Endothelial cell of umbilical vein (primary cell): ENCODE results near the gene TUT7. TPM values are rescaled to one million over a fixed set of nuclear protein-coding genes. Genes with fewer than 3 reads are reported as not detected.

Experiments
- Bru-seq: library from RNA; stranded (reverse); fragments of 400-500 nt; gene quantifications from one replicate; lab custom pipeline; 2021; lab: Mats Ljungman, UMichigan
- BruChase-seq, 2 experiments: library from RNA; stranded (reverse); fragments of 400-500 nt; gene quantifications; one replicate each; lab custom pipeline; 2021; lab: Mats Ljungman, UMichigan
- BruUV-seq: library from RNA; stranded (reverse); fragments of 400-500 nt; replicated peaks from 2 replicates; lab custom pipeline; 2021; lab: Mats Ljungman, UMichigan
- CTCF ChIA-PET: fragments of 300-600, 350-600 bp; sonication (Branson Sonifier 250); formaldehyde crosslinking; loops from one replicate; lab custom pipeline; 2021; ENCODE audit warnings: antibody characterized with exemption, inconsistent platforms; lab: Charles Lee
- POLR2A ChIA-PET: fragments of 300-600, 350-600 bp; sonication (Branson Sonifier 250); formaldehyde crosslinking; loops from one replicate; lab custom pipeline; 2021; ENCODE audit warnings: antibody characterized with exemption, inconsistent platforms; lab: Charles Lee
- DNase-seq: peaks from one replicate; pipeline ENCODE4 v3.0.0-alpha.2; 2011; ENCODE audit warnings: low read depth, low spot score
- FAIRE-seq: peaks from 2 replicates; lab custom pipeline; 2011; peaks lifted over from hg19 to GRCh38; lab: Jason Lieb, UNC
- H2AFZ ChIP-seq: 2 replicates; pipeline ENCODE4 v1.6.0; 2012; ENCODE audit warnings: low read depth, low read length, control low read depth, inconsistent platforms
- H3K27ac ChIP-seq: 2 replicates; pipeline ENCODE4 v1.5.1; 2011; ENCODE audit warnings: low read depth, mild to moderate bottlenecking, control low read depth, low read length, moderate library complexity; ENCODE audit not compliant: insufficient read depth
- H3K27me3 ChIP-seq, 2 experiments: 2 replicates each; pipeline versions ENCODE4 v1.6.0 to v1.6.1; 2011; ENCODE audit warnings: low read length in 2 of 2, mixed read lengths in 1 of 2; ENCODE audit not compliant: control insufficient read depth in 2 of 2, insufficient read depth in 2 of 2
- H3K36me3 ChIP-seq, 2 experiments: 2 replicates in 1 of 2; 3 replicates in 1 of 2; pipeline ENCODE4 v1.5.1; 2011; ENCODE audit warnings: low read length in 2 of 2, mild to moderate bottlenecking in 1 of 2, moderate library complexity in 1 of 2; ENCODE audit not compliant: control insufficient read depth in 2 of 2, insufficient read depth in 2 of 2; ENCODE audit errors: extremely low read depth in 1 of 2
- H3K4me1 ChIP-seq: 3 replicates; pipeline ENCODE4 v1.5.1; 2011; ENCODE audit warnings: mild to moderate bottlenecking, low read length; ENCODE audit not compliant: control insufficient read depth, insufficient read depth; ENCODE audit errors: extremely low read depth
- H3K4me2 ChIP-seq: 2 replicates; pipeline ENCODE4 v1.6.1; 2011; ENCODE audit warnings: low read length, control low read depth, mixed read lengths; ENCODE audit not compliant: insufficient read depth
- H3K4me3 ChIP-seq, 3 experiments: fragments of 200-600 bp in 1 of 3; sonication (generic), shearing (Covaris generic) in 1 of 3; replicated peaks in 1 of 3; 2 replicates each; pipeline ENCODE4 v1.5.1; 2011 to 2016; ENCODE audit warnings: control low read depth in 3 of 3, low read length in 3 of 3, mild to moderate bottlenecking in 2 of 3, inconsistent platforms in 1 of 3, low read depth in 1 of 3, moderate library complexity in 1 of 3; ENCODE audit not compliant: insufficient read depth in 1 of 3
- H3K79me2 ChIP-seq: 2 replicates; pipeline ENCODE4 v1.6.0; 2012; ENCODE audit warnings: low read length, inconsistent platforms; ENCODE audit not compliant: control insufficient read depth, insufficient read depth
- H3K9ac ChIP-seq: replicated peaks from 2 replicates; pipeline ENCODE3; 2011; ENCODE audit warnings: low read length, control low read depth; ENCODE audit not compliant: insufficient read depth; ENCODE audit errors: extremely low read depth
- H3K9me1 ChIP-seq: replicated peaks from 3 replicates; pipeline ENCODE4 v1.6.0; 2011; ENCODE audit warnings: mild to moderate bottlenecking, low read length; ENCODE audit not compliant: control insufficient read depth, insufficient read depth; ENCODE audit errors: extremely low read depth
- H3K9me3 ChIP-seq: replicated peaks from 2 replicates; pipeline ENCODE4 v1.5.1; 2012; ENCODE audit warnings: low read length, inconsistent platforms; ENCODE audit not compliant: control insufficient read depth, insufficient read depth
- H4K20me1 ChIP-seq: replicated peaks from 2 replicates; pipeline ENCODE3; 2011; ENCODE audit warnings: mild to moderate bottlenecking, low read length; ENCODE audit not compliant: control insufficient read depth, insufficient read depth; ENCODE audit errors: extremely low read depth
- FOS ChIP-seq: IDR thresholded peaks from 2 replicates; pipeline ENCODE4 v1.6.1; 2011; ENCODE audit warnings: mild to moderate bottlenecking, low read length, moderate library complexity, borderline replicate concordance; ENCODE audit not compliant: insufficient read depth
- MYC ChIP-seq: IDR thresholded peaks from one replicate; pipeline ENCODE4 v1.6.1; 2011; ENCODE audit warnings: mild to moderate bottlenecking, low read depth, low read length
- POLR2A ChIP-seq: IDR thresholded peaks from 2 replicates; pipeline ENCODE4 v1.6.1; 2012; ENCODE audit warnings: low read depth, mild to moderate bottlenecking, control low read depth, low read length
- POLR2AphosphoS5 ChIP-seq: IDR thresholded peaks from 2 replicates; pipeline ENCODE4 v1.6.1; 2012; ENCODE audit warnings: low read depth, mild to moderate bottlenecking, control low read depth, low read length, moderate library complexity; ENCODE audit not compliant: insufficient read depth
- dilution Hi-C: fragments of 300-500 bp; cut with MboI; formaldehyde crosslinking; loops from one replicate; pipeline ENCODE4 v1.15.0; 2019; ENCODE audit warnings: low sequenced_read_pairs; ENCODE audit not compliant: extremely low pct_ligation_motif_present
- intact Hi-C: fragments of 100-400 bp; cut with micrococcal nuclease; formaldehyde crosslinking; loops from one replicate; pipeline ENCODE4 v1.10.0; 2022
- long read RNA-seq: library from polyadenylated mRNA; stranded (forward); transcript quantifications from one replicate; pipeline ENCODE4 v2.0.0, GENCODE V29; 2021
- polyA minus RNA-seq, 3 experiments: library from RNA; depleted of rRNA, polyadenylated mRNA; stranded (reverse); fragments of >200 nt; gene quantifications; 1 replicate in 1 of 3; 2 replicates in 2 of 3; pipeline ENCODE4 v1.2.3, GENCODE V29; 2011
- polyA plus RNA-seq, 4 experiments: library from polyadenylated mRNA; depleted of rRNA in 3 of 4; stranded (reverse) in 3 of 4; unstranded in 1 of 4; fragments of >200 nt; gene quantifications; 2 replicates each; pipeline versions ENCODE4 v1.2.1 to v1.2.3, GENCODE V29; 2011 to 2012; ENCODE audit warnings: missing spikeins in 1 of 4
- total RNA-seq: library from RNA; stranded (reverse); gene quantifications from 2 replicates; pipeline ENCODE4 v1.2.3, GENCODE V29; 2021

The TUT7 gene, protein sequence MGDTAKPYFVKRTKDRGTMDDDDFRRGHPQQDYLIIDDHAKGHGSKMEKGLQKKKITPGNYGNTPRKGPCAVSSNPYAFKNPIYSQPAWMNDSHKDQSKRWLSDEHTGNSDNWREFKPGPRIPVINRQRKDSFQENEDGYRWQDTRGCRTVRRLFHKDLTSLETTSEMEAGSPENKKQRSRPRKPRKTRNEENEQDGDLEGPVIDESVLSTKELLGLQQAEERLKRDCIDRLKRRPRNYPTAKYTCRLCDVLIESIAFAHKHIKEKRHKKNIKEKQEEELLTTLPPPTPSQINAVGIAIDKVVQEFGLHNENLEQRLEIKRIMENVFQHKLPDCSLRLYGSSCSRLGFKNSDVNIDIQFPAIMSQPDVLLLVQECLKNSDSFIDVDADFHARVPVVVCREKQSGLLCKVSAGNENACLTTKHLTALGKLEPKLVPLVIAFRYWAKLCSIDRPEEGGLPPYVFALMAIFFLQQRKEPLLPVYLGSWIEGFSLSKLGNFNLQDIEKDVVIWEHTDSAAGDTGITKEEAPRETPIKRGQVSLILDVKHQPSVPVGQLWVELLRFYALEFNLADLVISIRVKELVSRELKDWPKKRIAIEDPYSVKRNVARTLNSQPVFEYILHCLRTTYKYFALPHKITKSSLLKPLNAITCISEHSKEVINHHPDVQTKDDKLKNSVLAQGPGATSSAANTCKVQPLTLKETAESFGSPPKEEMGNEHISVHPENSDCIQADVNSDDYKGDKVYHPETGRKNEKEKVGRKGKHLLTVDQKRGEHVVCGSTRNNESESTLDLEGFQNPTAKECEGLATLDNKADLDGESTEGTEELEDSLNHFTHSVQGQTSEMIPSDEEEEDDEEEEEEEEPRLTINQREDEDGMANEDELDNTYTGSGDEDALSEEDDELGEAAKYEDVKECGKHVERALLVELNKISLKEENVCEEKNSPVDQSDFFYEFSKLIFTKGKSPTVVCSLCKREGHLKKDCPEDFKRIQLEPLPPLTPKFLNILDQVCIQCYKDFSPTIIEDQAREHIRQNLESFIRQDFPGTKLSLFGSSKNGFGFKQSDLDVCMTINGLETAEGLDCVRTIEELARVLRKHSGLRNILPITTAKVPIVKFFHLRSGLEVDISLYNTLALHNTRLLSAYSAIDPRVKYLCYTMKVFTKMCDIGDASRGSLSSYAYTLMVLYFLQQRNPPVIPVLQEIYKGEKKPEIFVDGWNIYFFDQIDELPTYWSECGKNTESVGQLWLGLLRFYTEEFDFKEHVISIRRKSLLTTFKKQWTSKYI (N-terminal part only)
- 16.7 and 19.0 TPM in 2 replicates for total RNA-seq
- 2.8 and 5.1 TPM in 2 replicates for polyA plus RNA-seq
- polyA plus RNA-seq (2011; cell fraction: cytosol; rRNA removed), result 8.2 and 8.6 TPM in 2 replicates
- polyA plus RNA-seq (2011; cell fraction: nucleus; rRNA removed), result 28.3 and 36.8 TPM in 2 replicates
- 19.5 and 22.4 TPM in 2 replicates for polyA plus RNA-seq (2012)
- polyA minus RNA-seq, result 10.0 and 12.1 TPM in 2 replicates
- 11.7 TPM for polyA minus RNA-seq (2011; cell fraction: cytosol; rRNA and poly(A)+ RNA removed)
- polyA minus RNA-seq (2011; cell fraction: nucleus; rRNA and poly(A)+ RNA removed), result 47.5 and 68.9 TPM in 2 replicates
- percentile 82 among the genes with signal in this experiment for Bru-seq, nascent RNA
- BruChase-seq, experiment 1, labeled RNA remaining after a 6-hour chase, result percentile 76 among the genes with signal in this experiment
- percentile 77 among the genes with signal in this experiment for BruChase-seq, experiment 2, labeled RNA remaining after a 2-hour chase
- long read RNA-seq, full-length matches to known transcripts, result 1 of 15 reads
- long read RNA-seq, partial matches to known transcripts, result 7 of 15 reads
- long read RNA-seq, other reads (novel, unspliced or antisense), result 7 of 15 reads

DNA sequence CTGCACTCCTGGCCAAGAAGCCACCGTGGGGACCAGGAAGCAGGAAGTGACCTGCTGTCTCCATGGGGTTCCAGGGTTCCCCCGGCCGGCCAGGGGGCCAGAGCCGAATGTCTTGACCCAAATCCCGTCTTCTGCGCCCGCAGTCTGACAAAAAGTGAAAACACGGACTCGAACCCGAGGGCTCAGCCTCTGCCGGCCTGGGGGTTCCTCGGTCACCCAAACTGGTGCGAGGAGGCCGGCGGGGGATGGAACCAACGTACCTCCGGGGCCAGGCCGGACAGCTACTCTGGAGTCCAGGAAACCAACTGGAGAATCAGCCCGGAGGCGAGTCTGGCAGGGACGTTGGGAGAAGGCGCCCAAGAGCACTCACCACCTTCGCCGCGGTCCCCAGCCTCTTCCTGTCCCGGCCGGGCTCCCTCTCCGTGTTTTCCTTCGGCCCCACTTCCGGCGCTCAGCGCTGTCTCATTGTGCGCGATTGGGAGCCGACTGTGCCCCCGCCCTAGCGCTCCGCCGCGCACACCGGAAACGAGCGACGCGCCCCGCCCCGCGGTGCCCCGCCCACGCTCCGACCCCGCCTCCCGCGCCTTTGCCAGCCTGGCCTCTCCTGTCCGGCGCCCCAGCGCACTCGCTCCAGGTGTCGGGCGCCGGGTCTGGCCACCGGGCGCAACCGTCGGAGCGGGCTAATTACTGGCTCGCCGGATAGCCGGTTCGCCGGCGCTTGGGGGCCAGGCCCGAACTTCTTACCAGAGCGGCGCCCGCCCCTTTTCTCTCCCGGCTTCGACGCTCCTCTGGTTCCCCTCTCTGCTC, at the start of gene TUT7:
TSS of gene TUT7 (minus strand) at position 400 of the 807 bp plus-strand sequence. CDS start 1,211 bp downstream, outside the sequence.
- H3K4me1 ChIP-seq, result peaks cover 22% of the 10 kb centered on the region
- FAIRE-seq, result peak; percentile 92
- peak within 1 kb of the TSS; percentile 96 for H3K9ac ChIP-seq
- H3K27me3 ChIP-seq, result peaks cover 0 to 3% of the 10 kb centered on the region in 2 experiments
- TSS peak; percentile 51 for BruUV-seq
- DNase-seq, result peak; percentile 95
- H3K9me3 ChIP-seq, result no peaks in the 10 kb centered on the region
- no peaks in the 10 kb centered on the region for H3K36me3 ChIP-seq
- peak within 1 kb of the TSS; percentile 83 to 94 (median 86) for H3K4me3 ChIP-seq
- intact Hi-C loops, result loop anchor here (1.0 to 10.0 kb wide), 6 partner anchors 72 to 612 kb away; partner anchors contain the start of genes AGTPBP1, GAS1, GOLM1 and ISCA1
- CTCF ChIA-PET, result no interaction called here
- peak within 1 kb of the TSS; percentile 84 for H3K27ac ChIP-seq
- H3K9me1 ChIP-seq, result no peaks in the 10 kb centered on the region
- POLR2A ChIA-PET, result no interaction called here
- peak within 1 kb of the TSS; percentile 94 for H3K4me2 ChIP-seq
- H3K79me2 ChIP-seq, result peaks cover 39% of the 10 kb centered on the region
- H2AFZ ChIP-seq, result peak within 1 kb of the TSS; percentile 89
- no peaks in the 10 kb centered on the region for H4K20me1 ChIP-seq
- TF ChIP-seq POLR2A (peak; percentile 82), MYC (no peak), POLR2AphosphoS5 (peak; percentile 72), FOS (peak; percentile 10)
- dilution Hi-C loops, result no loop called here
